HG02642 (cell line): ENCODE measurements around the gene SHANK3.

Source experiments
- ATAC-seq: cut with Tn5 transposase; IDR thresholded peaks from one replicate; pipeline ENCODE4 v1.9.1; 2021; ENCODE audit warnings: mild to moderate bottlenecking; ENCODE audit not compliant: unreplicated experiment, poor library complexity

SHANK3 gene

GRCh38 chr22:50676661-50677492 lies 4.3 kb downstream of the SHANK3 start:
- no peak for ATAC-seq

- no peak for ATAC-seq
These were observed 5.0 kb downstream of the SHANK3 start for GRCh38 chr22:50677493-50678217.

GRCh38 chr22:50678218-50678650 lies 5.6 kb downstream of the SHANK3 start:
- no peak for ATAC-seq

- ATAC-seq: no peak
These were observed 6.3 kb downstream of the SHANK3 start for GRCh38 chr22:50678651-50679521.

- ATAC-seq: no peak
These were observed 10.7 kb downstream of the SHANK3 start for GRCh38 chr22:50683086-50683993.

GRCh38 chr22:50683994-50684371 lies 11.4 kb downstream of the SHANK3 start:
- ATAC-seq: no peak

- ATAC-seq: no peak
These were observed 11.9 kb downstream of the SHANK3 start for GRCh38 chr22:50684501-50684900.

- ATAC-seq: no peak
These were observed 12.4 kb downstream of the SHANK3 start for GRCh38 chr22:50684986-50685385.

GRCh38 chr22:50686794-50687193 lies 14.2 kb downstream of the SHANK3 start:
- ATAC-seq: no peak

- no peak for ATAC-seq
These were observed 15.2 kb downstream of the SHANK3 start for GRCh38 chr22:50687829-50688228.

GRCh38 chr22:50688448-50688847 lies 15.8 kb downstream of the SHANK3 start:
- ATAC-seq: no peak

GRCh38 chr22:50691521-50691920 lies 18.9 kb downstream of the SHANK3 start:
- no peak for ATAC-seq

GRCh38 chr22:50693462-50693861 lies 20.8 kb downstream of the SHANK3 start:
- no peak for ATAC-seq

GRCh38 chr22:50694099-50694605 lies 21.5 kb downstream of the SHANK3 start:
- ATAC-seq: no peak

GRCh38 chr22:50694766-50695420 lies 22.3 kb downstream of the SHANK3 start:
- no peak for ATAC-seq

GRCh38 chr22:50695421-50696250 lies 23.0 kb downstream of the SHANK3 start:
- no peak for ATAC-seq

GRCh38 chr22:50696251-50696798 lies 23.7 kb downstream of the SHANK3 start:
- ATAC-seq: no peak
